ENCODE results near the gene OGDH.

- TF ChIP-seq SIN3A (IDR thresholded peaks at IDR 0.05; ENCODE audit: borderline replicate concordance, insufficient read depth, low read length) (no peak), TAF1 (IDR thresholded peaks at IDR 0.05; ENCODE audit: borderline replicate concordance, insufficient read depth, low read length) (no peak), REST (IDR thresholded peaks at IDR 0.05; ENCODE audit: insufficient read depth in 1 of 2, low read depth in 2 of 2, low read length in 2 of 2) (no peak)
Measured at GRCh38 chr7:44697136-44698045, 91.0 kb downstream of the OGDH start.

All from PFSK-1 (cell line).